Astrocyte (in vitro differentiated cells and primary cell): ENCODE measurements around the gene SEC11C.

Experiments used
- EZH2 ChIP-seq: IDR thresholded peaks from 2 replicates; pipeline ENCODE4 v1.6.1; 2012; ENCODE audit warnings: mild to moderate bottlenecking, low read length, inconsistent platforms; ENCODE audit not compliant: insufficient read depth
- TF ChIP-seq, protein P1 (sequence below): IDR thresholded peaks from 2 replicates; pipeline ENCODE4 v1.5.1; 2011; ENCODE audit warnings: low read depth, mild to moderate bottlenecking, inconsistent platforms, low read length, moderate library complexity; ENCODE audit not compliant: insufficient read depth

DNA sequence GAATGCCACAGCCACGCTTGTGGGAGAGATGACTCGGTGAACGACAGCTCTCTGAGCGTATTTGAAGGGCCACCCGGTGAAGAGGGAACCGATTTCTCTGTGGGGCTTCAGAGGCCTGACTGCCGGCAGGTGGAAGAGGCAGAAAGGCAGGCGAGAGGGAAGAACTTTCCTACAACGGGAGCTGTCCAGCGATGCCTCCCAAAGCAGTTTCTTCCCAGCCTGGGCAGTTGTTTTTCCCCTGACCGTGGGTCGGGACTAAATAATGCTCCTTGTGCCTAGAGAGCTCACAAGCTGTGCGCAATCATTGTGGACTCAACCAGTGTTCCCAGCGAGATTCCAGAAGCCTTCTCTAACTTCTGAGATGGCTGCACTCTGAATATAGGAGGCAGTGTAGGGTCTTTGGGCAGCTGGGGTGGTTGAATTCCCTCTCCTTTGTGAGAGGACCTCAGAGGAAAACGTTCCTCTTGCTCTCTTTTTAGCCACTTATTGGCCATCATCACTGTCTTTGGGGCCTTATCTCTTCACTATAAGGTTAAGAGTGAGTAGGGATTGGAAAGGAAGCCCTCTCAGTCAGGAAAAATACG lies 710 bp downstream of the SEC11C start:
- TF ChIP-seq, protein P1, sequence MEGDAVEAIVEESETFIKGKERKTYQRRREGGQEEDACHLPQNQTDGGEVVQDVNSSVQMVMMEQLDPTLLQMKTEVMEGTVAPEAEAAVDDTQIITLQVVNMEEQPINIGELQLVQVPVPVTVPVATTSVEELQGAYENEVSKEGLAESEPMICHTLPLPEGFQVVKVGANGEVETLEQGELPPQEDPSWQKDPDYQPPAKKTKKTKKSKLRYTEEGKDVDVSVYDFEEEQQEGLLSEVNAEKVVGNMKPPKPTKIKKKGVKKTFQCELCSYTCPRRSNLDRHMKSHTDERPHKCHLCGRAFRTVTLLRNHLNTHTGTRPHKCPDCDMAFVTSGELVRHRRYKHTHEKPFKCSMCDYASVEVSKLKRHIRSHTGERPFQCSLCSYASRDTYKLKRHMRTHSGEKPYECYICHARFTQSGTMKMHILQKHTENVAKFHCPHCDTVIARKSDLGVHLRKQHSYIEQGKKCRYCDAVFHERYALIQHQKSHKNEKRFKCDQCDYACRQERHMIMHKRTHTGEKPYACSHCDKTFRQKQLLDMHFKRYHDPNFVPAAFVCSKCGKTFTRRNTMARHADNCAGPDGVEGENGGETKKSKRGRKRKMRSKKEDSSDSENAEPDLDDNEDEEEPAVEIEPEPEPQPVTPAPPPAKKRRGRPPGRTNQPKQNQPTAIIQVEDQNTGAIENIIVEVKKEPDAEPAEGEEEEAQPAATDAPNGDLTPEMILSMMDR: no peak
- no peak for TF ChIP-seq EZH2
